ENCODE results near the gene SPDYE16. TPM values are rescaled to one million over a fixed set of nuclear protein-coding genes. Genes with fewer than 3 reads are reported as not detected.
"Not testable (repeated sequence)": the region's sequence is repeated elsewhere in the genome, so short reads cannot be mapped to it uniquely, and the experiment has no call there.

Gene SPDYE16
- total RNA-seq, result not detected

GRCh38 chr7:76543197-76543596 is at the start of gene SPDYE16:
TSS of gene SPDYE16 (minus strand) at chr7:76543297. CDS start at chr7:76541459, 1,838 bp downstream.
- DNase-seq (ENCODE audit: low spot score), result not testable (repeated sequence)

GRCh38 chr7:76592694-76593093 is 49.6 kb upstream of the SPDYE16 start:
- not testable (repeated sequence) for DNase-seq (ENCODE audit: low spot score)

GRCh38 chr7:76591602-76592304 is 48.7 kb upstream of the SPDYE16 start:
- not testable (repeated sequence) for DNase-seq (ENCODE audit: low spot score)

- not testable (repeated sequence) for DNase-seq (ENCODE audit: low spot score)
These were observed 47.9 kb upstream of the SPDYE16 start for GRCh38 chr7:76591033-76591432.

GRCh38 chr7:76588586-76588985 is 45.5 kb upstream of the SPDYE16 start:
- DNase-seq (ENCODE audit: low spot score), result not testable (repeated sequence)

GRCh38 chr7:76586585-76587315 is 43.7 kb upstream of the SPDYE16 start:
- DNase-seq (ENCODE audit: low spot score), result not testable (repeated sequence)

GRCh38 chr7:76583636-76584281 is 40.7 kb upstream of the SPDYE16 start:
- not testable (repeated sequence) for DNase-seq (ENCODE audit: low spot score)

- peak; percentile 81 for DNase-seq (ENCODE audit: low spot score)
These were observed 39.9 kb upstream of the SPDYE16 start for GRCh38 chr7:76582848-76583631.

GRCh38 chr7:76575919-76576655 is 33.0 kb upstream of the SPDYE16 start:
- DNase-seq (ENCODE audit: low spot score), result peak; percentile 19

- not testable (repeated sequence) for DNase-seq (ENCODE audit: low spot score)
These were observed 32.3 kb upstream of the SPDYE16 start for GRCh38 chr7:76575431-76575830.

- not testable (repeated sequence) for DNase-seq (ENCODE audit: low spot score)
These were observed 29.2 kb upstream of the SPDYE16 start for GRCh38 chr7:76572296-76572695.

- not testable (repeated sequence) for DNase-seq (ENCODE audit: low spot score)
These were observed 27.3 kb upstream of the SPDYE16 start for GRCh38 chr7:76570324-76570775.

GRCh38 chr7:76568742-76569141 is 25.6 kb upstream of the SPDYE16 start:
- not testable (repeated sequence) for DNase-seq (ENCODE audit: low spot score)

GRCh38 chr7:76567753-76568152 is 24.7 kb upstream of the SPDYE16 start:
- not testable (repeated sequence) for DNase-seq (ENCODE audit: low spot score)

- DNase-seq (ENCODE audit: low spot score), result not testable (repeated sequence)
These were observed 24.2 kb upstream of the SPDYE16 start for GRCh38 chr7:76567311-76567710.

GRCh38 chr7:76565001-76565400 is 21.9 kb upstream of the SPDYE16 start:
- DNase-seq (ENCODE audit: low spot score), result not testable (repeated sequence)

GRCh38 chr7:76561342-76561741 is 18.2 kb upstream of the SPDYE16 start:
- DNase-seq (ENCODE audit: low spot score), result not testable (repeated sequence)

GRCh38 chr7:76560157-76560556 is 17.1 kb upstream of the SPDYE16 start:
- not testable (repeated sequence) for DNase-seq (ENCODE audit: low spot score)

GRCh38 chr7:76559685-76560084 is 16.6 kb upstream of the SPDYE16 start:
- DNase-seq (ENCODE audit: low spot score), result not testable (repeated sequence)

- not testable (repeated sequence) for DNase-seq (ENCODE audit: low spot score)
These were observed 8.9 kb upstream of the SPDYE16 start for GRCh38 chr7:76551992-76552391.

- DNase-seq (ENCODE audit: low spot score), result not testable (repeated sequence)
These were observed 6.8 kb upstream of the SPDYE16 start for GRCh38 chr7:76549855-76550248.
